C1 segment of cervical spinal cord (tissue), 14 donors: ENCODE data around the gene ADAMTS14.

Experiments
- DNase-seq, 14 donors: peaks; one replicate each; lab custom pipeline; 2025; lab: John Stamatoyannopoulos, UW

Gene ADAMTS14

DNA sequence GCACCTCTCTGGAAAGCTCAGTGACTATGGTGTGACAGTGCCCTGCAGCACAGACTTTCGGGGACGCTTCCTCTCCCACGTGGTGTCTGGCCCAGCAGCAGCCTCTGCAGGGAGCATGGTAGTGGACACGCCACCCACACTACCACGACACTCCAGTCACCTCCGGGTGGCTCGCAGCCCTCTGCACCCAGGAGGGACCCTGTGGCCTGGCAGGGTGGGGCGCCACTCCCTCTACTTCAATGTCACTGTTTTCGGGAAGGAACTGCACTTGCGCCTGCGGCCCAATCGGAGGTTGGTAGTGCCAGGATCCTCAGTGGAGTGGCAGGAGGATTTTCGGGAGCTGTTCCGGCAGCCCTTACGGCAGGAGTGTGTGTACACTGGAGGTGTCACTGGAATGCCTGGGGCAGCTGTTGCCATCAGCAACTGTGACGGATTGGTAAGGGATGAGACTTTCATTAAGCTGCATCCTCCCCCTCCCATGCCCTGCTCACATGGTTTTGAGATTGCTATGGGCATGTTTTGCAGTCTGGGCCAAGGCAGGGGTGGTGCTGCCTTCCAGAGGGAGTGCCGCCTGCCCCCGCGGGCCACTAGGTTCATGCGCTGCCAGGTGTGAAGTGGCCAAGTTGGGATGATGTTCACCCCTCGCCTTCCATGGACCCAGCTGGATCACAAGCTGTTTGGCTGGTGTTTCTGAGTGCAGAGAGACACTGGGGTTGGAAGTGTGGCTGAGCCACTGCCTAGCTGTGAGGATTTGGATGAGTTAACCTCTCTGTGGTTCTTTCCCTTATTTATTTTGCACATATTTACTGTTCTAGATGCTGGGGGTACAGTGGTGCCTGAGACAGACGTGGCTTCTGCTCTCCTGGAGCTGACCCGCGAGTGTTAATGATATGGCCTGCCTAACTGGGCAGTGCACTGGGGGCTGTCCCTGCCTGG lies 2.5 kb downstream of the ADAMTS14 start:
- no peak for DNase-seq

DNA sequence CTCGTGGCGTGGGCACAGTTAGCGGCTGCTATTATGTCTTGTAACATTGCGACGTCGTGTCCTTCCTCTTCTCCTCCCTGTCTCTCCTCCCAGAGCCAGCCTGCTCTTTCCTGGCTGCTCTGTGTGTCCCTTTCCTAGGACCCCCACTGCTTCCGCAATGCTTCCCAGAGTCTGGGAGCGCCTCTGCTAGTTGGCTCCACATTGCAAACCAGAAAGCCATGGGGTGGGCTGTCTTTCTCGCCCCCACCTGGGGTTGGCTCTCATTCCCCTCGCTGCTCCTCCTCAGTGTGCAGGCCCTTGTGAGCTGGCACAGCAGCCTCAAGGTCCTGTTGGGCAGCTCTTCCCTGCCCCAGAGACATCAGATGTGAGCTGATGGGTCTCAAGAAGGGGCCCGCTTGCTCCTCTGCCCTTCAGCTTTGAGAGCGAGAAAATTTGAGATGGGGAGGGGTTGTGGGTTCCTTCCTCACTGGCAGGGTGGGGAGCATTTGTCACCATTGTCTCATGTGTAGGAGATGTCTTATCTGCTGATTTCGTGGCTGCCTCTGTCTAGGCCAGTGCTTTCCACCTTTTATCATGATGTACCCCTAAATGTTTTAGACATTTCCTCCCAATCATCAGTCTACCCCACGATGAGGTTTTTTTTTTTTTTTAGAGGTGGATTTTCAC lies 3.3 kb downstream of the ADAMTS14 start:
- DNase-seq = no peak

DNA sequence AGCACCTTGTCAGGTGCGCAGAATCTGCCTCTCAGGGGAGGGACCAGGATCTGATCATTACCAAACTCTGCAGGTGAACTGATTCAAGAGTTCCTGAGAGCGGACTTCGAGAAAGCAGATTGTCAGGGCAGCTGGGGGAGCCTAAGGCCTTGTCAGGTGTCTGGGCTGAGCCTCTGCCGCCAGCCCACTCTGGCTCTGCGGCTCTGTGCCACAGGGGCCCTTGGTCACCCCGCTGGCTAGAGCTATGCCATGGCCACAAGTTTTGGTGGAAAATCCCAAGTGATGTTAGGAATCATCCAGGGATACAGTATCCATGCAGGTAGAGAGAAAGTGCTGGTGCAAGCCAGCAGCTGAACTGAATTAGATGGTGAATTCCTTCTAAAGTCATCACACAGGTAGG lies 4.2 kb downstream of the ADAMTS14 start:
- no peak for DNase-seq

DNA sequence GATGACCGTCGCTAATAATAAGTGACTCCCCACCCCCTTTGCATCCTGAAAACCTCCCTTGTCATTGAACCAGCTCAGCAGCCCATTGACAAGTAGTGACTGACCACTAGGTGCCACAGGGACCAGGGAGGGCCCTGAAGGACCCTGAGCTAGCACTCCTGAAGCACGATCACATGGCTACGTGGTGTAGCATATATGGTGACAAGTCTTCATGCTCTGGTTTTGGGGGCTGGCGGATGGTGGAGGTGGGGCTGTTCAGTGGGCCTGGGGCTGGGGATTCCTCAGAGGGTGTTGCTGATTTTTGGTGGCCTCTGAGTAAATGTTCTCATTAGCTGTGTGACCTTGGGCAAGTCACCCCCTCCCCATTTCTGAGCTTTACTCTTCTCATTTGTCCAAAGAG lies 4.7 kb downstream of the ADAMTS14 start:
- DNase-seq = no peak

DNA sequence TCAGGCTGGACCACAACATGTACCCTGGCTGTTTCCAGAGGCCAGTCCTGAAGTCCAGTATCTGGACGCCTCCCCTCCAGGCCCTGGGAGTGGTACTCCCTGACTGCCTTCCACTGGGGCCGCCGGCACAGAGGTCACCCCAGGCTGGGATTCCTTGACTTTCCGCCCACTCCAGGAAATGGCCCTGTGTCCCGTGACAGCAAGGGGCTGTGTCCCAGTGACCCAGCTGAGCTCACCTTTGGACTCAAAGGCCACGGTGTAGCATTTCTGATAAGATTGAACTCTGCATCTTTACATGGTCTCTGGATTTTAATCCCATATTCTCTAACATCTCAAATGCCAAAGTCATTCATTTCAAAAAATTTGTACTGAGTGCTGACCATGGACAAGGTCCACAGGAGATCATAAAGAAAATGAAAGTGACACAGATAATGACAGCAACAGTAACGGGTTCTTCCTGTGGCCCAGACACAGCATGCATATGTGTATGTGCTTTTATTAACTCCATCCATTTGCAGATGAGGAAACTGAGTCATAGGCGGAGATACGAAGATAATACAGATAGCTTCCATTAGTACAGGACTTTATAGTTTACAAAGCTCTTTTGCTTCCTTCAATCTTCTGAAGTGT lies 5.4 kb downstream of the ADAMTS14 start:
- DNase-seq = no peak

DNA sequence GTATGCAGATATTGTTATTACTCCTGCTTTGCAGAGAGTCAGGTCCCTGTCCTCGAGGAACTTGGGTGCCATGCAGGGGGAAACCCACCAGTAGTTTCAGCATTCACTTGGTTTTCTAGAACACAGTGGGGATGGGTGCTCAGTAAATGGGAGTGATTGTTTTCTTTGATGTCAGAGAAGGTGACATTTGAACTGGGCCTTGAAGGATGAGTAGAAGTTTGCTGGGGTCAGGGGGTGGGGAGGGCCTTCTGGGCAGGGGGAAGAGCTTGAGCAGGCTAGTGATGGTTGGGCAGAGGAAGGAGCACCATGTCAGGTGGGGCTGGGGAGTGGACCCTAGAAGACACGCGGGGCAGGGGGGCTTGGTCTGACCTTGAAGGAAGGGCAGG lies 5.9 kb downstream of the ADAMTS14 start:
- no peak for DNase-seq

DNA sequence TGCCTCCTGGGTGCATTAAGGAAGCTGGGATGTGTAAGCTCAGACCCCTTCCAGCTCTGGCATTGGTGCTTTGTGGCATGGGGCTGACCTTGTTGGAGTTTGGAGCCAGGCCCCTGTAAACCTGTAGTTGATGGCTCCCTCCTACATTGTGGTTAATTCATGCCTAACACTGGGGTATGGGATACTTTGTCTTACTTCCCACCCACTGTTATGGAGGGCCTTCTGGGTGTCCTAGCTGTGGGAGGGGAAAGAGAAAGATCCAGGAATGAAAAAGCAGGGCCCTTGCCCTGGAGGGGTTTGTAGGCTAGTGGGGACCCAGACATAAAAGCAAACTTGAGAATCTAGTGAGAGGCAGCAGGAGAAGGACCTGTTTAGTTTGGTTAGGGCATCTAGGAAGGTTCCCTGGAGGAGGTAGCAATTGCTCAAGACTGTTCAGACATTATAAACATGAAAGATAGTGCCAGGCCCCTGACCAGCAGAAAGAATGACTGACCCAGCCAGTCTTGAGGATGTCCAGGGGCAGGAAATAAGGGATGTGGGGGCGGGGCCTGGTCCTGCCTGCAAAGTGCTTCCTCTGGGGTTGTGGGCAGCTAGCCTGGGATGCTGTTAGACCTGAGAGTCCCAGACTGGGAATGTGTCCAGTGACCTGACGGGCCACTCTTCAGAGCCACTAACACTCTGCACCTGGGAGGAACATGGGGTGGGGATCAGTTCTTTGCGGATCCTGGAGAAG lies 6.6 kb downstream of the ADAMTS14 start:
- DNase-seq = no peak

DNA sequence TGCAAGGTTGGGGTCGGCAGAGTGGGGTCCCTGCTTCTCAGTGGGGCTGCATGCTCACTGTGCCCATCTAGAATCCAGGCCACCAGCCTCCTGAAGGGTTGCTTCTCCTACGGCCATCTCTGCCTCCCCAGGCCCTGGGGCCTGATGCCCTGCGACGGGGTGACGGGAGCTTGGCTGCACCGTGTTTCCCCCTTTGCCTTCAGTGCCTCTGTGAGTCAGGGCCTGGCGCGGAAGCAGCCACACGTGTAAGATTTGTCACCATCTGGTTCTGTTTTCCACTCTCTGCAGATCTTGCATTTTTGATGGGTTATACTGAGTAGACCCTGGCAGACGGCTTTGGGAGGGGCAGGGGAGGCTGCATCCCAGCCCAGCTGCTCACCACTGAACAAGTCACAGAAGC lies 7.2 kb downstream of the ADAMTS14 start:
- DNase-seq = no peak

DNA sequence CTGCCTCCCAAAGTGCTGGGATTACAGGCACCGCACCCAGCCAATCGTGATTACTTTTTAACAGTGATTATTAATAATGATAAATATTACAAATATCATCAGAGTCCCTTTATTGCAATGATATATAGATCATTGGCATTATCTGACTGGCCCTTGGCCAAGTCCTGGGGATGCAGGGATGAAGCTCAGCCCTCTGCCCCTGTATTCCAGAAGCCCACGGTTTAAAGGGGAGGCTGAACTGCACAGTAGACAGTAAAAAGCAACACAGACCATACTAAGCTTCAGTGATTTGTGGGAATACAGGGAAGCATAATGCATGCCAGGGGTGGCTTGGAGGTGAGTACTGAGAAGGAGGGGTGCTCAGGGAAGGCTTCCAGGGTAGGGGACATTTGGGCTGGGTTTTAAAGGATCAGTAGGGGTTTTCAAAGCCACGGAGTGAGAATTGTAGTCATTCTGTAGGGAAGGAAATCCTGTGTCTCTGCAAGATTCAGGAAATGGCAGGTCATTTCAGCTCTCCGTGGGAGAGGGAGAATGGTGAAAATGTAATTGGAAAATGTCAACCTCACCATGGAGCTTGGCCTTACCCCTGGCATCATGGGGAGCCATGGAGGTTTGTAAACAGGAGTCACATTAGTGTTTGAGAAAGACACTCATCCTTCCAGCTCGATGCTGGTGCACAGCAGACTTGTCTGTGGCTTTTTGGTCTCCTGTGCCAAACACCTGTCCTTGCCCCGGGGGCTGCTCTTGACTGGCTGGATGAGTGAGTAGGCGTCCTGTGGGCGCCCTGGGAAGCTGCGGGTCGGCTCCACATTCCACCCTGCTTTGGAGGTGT lies 8.8 kb downstream of the ADAMTS14 start:
- DNase-seq = no peak

DNA sequence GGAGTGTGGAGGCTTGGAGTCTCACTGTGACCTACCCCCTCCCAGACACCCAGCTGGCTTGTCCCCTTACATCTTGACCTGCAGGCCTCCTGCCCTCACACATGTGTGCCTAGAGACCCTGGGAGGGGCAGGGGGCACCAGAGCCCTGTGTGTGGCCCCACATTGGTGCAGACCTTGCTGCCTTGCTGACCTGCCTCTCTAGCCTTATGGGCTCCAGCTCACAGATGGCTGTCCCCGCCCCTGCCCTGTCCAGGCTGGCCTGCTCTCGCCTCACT lies 9.4 kb downstream of the ADAMTS14 start:
- no peak for DNase-seq

DNA sequence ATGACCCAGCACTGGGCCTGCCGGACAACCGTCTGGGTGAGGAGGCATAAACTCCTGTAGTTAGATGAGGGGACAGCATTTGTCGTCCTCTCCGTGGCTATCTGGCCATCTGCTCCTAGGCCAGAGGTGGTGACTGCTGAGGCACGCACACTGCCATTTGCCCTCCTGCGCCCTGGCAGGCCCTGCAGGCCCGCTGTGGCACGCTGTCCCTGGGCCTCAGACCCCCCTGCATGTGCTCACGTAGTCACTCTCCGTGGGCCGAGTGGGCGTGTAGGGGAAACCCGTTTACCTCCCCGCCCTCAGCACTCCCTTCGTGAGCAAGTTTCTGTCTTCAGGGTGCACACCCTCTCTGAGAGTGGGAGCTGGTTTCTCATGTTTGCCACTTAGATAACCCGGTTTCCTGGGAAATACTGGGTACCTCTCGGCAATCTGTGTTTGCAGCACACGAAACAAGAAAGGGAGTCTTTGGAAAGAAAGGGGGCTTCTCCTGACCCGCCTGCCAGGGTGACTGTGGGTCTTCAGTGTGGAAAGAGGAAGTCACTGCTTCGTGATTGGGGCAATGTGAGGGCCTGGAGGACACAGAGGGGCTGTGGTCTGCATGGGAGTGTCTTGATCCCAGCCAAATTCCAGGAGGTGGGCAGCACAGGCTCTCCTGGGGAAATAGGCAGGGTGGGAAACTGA lies 10.8 kb downstream of the ADAMTS14 start:
- no peak for DNase-seq

DNA sequence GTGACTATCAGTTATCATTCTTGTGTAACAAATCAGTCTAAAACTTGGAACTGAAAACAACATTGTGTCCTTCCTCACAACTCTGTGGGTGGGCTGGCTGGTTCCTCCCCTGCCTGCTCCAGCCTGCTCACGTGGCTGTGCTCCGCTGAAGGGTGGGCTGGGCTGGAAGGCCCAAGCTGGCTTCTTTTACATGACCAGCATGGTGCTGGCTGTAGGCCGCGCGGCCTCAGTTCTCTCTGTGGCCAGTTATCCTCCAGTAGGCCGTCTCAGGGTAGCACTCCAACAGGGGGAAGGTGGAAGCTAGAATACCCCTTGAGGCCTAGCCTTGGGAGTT lies 11.3 kb downstream of the ADAMTS14 start:
- no peak for DNase-seq

DNA sequence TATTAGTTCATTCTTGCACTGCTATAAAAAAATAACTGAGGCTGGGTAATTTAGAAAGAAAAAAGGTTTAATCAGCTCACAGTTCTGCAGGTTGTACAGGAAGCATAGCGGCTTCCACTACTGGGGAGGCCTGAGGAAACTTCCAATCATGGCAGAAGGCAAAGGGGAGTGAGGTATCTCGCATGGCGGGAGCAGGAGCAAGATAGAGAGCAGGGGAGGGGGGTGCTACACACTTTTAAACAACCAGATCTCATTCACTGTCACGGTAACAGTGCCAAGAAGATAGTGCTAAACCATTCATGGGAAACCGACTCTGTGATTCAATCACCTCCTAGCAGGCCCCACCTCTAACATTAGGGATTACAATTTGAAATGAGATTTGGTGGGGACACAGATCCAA lies 11.6 kb downstream of the ADAMTS14 start:
- DNase-seq = no peak

DNA sequence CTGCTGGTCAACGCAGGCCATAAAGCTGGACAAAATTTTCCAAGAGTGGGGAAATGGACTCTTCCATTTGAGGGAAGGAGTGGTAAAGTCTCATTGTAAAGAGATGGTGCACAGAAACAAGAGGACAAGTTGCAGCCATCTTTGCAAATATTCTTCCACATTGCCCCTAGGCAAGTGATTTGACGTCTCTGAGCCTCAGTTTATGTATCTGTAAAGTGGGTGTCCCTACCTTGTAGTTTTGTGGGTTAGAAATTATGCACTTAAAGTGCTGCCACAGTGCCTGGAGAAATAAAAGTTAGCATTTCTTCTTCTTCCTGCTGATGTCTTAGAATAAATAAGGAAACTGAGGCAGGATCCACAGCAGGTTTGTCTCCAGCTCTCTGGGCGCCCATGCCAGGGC lies 12.1 kb downstream of the ADAMTS14 start:
- DNase-seq = no peak

DNA sequence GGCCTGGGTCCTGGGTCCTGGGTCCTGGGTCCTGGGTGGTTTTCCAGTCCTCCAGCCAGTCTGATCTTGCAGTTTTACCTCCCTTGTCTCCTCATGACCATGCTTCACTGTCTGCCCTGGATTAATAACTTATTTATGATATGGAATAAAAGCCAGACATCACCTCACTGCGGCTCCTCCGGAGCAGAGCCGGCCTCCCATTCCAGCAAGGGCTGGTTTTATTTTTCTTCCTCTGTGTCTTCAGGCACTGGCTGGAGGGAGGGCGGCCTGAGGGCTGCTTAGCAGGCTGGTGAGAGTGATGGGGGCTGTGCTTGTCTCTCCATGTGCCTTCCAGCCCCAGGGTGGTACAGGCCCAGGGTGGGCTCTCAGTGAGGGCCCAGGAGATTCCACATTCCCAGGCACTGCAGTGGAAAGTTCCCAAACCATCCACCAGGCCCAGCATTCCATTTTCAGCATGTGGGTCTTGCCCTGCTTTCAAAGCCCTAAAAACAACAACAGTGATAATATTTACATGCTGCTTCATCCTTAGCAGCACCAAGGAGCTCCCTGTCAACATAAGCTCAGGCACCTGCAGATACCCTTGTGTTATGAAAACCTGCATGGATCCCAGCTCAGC lies 12.6 kb downstream of the ADAMTS14 start:
- no peak for DNase-seq

DNA sequence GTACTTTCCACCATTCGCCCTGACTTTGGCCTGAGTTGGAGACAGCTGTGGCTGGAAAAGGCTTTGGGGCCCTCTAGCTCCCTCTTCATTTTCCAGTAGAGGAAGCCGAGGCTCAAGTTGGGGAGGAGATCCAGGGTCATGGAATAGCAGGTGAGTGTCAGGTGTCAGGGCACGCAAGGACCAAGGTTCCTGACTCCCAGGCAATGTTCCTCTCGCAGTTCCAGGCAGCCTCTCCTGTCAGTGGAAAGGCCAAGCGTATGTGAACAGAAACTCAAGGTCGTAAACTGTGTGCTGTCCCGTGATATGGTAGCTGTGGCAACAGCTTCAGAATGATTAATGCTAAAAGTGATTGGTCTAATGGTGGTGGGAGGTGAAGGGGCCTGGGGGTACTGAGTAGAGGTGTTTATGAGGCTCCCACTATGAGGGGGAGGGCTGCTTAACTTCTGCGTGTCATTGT lies 13.2 kb downstream of the ADAMTS14 start:
- no peak for DNase-seq

DNA sequence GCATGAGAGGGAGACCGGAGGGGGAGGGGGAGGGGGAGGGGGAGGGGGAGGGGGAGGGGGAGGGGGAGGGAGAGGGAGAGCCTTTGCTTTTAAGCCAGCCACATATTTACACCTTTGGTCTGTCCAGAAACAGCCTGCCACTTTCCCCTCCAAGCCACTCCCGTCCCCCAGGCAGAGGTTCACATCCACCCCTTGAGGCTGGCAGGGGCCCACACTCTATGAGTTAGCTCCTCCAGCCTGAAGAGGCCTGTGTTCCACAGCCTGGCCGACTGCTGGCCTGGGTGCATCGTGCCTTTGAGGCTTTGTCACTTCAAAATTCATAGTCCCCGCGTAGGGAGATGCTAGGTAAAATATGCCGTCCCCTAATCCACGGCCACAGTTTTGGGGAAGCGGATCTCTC lies 16.5 kb downstream of the ADAMTS14 start:
- no peak for DNase-seq

DNA sequence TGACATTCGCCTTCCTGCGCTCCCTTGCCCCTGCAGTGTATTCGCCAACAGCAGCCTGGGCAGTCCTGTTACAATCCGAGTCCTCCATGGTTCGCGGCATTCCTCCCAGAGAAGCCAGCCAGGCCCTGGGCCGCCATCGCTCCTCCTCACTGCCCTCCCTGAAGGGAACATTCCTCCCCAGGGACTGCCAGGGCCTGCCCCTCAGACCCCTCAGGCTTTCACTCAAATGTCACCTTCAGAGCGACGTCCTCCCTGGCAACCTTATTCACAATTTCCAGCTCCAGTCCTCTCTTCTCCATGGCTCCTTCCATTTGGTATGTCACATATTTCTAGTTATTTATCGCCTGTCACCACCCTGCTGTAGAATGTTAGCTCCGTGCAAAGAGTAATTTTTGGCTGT lies 17.4 kb downstream of the ADAMTS14 start:
- DNase-seq = no peak

DNA sequence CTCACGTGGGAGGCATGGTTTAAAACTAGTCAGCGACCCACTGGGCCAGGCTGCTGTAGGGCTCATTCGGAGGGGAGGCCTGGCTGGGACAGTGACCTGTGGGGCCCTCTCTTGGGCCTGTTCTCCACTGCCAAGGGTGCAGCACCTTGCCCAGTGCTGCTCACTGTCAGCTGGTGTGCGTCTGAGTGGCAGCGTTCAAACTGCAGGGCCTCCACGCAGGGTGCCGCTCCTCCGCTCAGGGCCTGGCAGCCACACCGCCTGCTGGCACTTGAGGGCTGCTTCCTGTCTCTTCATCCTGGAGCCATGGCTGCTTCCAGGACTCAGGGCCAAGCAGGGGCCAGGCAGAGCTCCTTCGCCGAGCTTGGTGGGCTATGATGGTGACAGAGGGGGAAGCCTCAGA lies 18.3 kb downstream of the ADAMTS14 start:
- no peak for DNase-seq

DNA sequence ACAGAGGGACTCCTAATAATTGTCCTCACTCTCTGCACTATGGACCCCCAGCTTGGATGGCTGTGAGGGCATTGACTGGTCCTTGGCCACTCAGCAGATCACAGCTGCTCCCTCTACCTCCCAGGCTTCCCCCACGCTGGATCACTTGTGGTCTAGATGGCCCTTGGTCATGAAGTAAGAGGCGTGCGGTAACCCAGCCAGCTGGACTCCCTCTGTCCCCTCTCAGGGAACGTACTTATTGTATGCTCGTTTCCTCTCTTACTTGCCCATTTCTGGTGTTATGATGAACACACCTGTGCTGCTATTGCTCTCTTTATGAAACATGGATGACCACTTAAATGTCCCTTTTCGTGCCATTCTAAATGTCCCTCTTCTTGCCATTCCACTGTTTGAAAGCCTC lies 19.3 kb downstream of the ADAMTS14 start:
- no peak for DNase-seq
